ENCODE measurements around the gene METTL22. TPM values are rescaled to one million over a fixed set of nuclear protein-coding genes. Genes with fewer than 3 reads are reported as not detected.

Gene METTL22
- total RNA-seq, 1 experiment from 2014 or later: 14.6 TPM

GRCh38 chr16:8605554-8605953 lies 15.9 kb upstream of the METTL22 start:
- no TSS peak for BruUV-seq (replicated peaks)
- intact Hi-C loops (cut with micrococcal nuclease): no loop called here
- ChIA-PET CTCF (no interaction called here), POLR2A (ENCODE audit: unreplicated experiment) (no interaction called here)
- Histone ChIP-seq H3K9me2 (replicated peaks; ENCODE audit: low read length) (no peaks in the 10 kb centered on the region), H2AFZ (ENCODE audit: low read length) (no peak overlapping the region), H3F3A (ENCODE audit: low read length, unreplicated experiment) (no peaks in the 10 kb centered on the region), H3K79me2 (ENCODE audit: low read length) (no peaks in the 10 kb centered on the region), H3K9me3 (ENCODE audit: low read length) (no peaks in the 10 kb centered on the region), H3K36me3 (ENCODE audit: low read depth, low read length) (no peaks in the 10 kb centered on the region), H3K4me2 (ENCODE audit: low read length) (no peak overlapping the region), H3K4me1 (ENCODE audit: insufficient read depth, low read length) (no peaks in the 10 kb centered on the region), H3K9ac (ENCODE audit: low read length) (no peak overlapping the region), H3K27me3 (ENCODE audit: low read length) (peaks cover 9% of the 10 kb centered on the region; the same call in 1 of the 2 replicates), H4K20me1 (ENCODE audit: low read length) (no peaks in the 10 kb centered on the region), H3K27ac (ENCODE audit: low read length) (no peak overlapping the region), H3K4me3 (ENCODE audit: low read length) (no peak overlapping the region)
- no peak for DNase-seq
- no peak for ATAC-seq
- TF ChIP-seq EZH2phosphoT487 (IDR thresholded peaks at IDR 0.05; ENCODE audit: borderline replicate concordance, low read length): no peak
- TF ChIP-seq EZH2 (IDR thresholded peaks at IDR 0.05; ENCODE audit: low read length, unreplicated experiment): no peak
- no peak for TF ChIP-seq CTCF (conservative IDR thresholded peaks at IDR 0.05; ENCODE audit: low read depth, low read length)

- no peak overlapping the region for H3K27ac ChIP-seq (ENCODE audit: low read length)
- peaks cover 9% of the 10 kb centered on the region; the same call in 1 of the 2 replicates for H3K27me3 ChIP-seq (ENCODE audit: low read length)
- no TSS peak for BruUV-seq (replicated peaks)
- ATAC-seq (no peak), DNase-seq (no peak)
- H4K20me1 ChIP-seq (ENCODE audit: low read length): no peaks in the 10 kb centered on the region
- no peak overlapping the region for H2AFZ ChIP-seq (ENCODE audit: low read length)
- no peak overlapping the region for H3K9ac ChIP-seq (ENCODE audit: low read length)
- no peaks in the 10 kb centered on the region for H3K36me3 ChIP-seq (ENCODE audit: low read depth, low read length)
- H3K4me3 ChIP-seq (ENCODE audit: low read length): no peak overlapping the region
- H3K4me2 ChIP-seq (ENCODE audit: low read length): no peak overlapping the region
- CTCF ChIA-PET: no interaction called here
- H3K79me2 ChIP-seq (ENCODE audit: low read length): no peaks in the 10 kb centered on the region
- POLR2A ChIA-PET (ENCODE audit: unreplicated experiment): no interaction called here
- H3K9me2 ChIP-seq (replicated peaks; ENCODE audit: low read length): no peaks in the 10 kb centered on the region
- no peaks in the 10 kb centered on the region for H3K4me1 ChIP-seq (ENCODE audit: insufficient read depth, low read length)
- H3K9me3 ChIP-seq (ENCODE audit: low read length): no peaks in the 10 kb centered on the region
- no peaks in the 10 kb centered on the region for H3F3A ChIP-seq (ENCODE audit: low read length, unreplicated experiment)
- TF ChIP-seq EZH2 (IDR thresholded peaks at IDR 0.05; ENCODE audit: low read length, unreplicated experiment) (no peak), EZH2phosphoT487 (IDR thresholded peaks at IDR 0.05; ENCODE audit: borderline replicate concordance, low read length) (no peak), CTCF (conservative IDR thresholded peaks at IDR 0.05; ENCODE audit: low read depth, low read length) (no peak)
- intact Hi-C loops (cut with micrococcal nuclease): no loop called here
These were observed 14.3 kb upstream of the METTL22 start for GRCh38 chr16:8607214-8607613.

- CTCF ChIA-PET: no interaction called here
- Histone ChIP-seq H3K27me3 (ENCODE audit: low read length) (peaks cover 19% of the 10 kb centered on the region), H3K4me1 (ENCODE audit: insufficient read depth, low read length) (no peaks in the 10 kb centered on the region), H3K27ac (ENCODE audit: low read length) (no peak overlapping the region), H3K9ac (ENCODE audit: low read length) (no peak overlapping the region), H3K79me2 (ENCODE audit: low read length) (no peaks in the 10 kb centered on the region), H3K9me2 (replicated peaks; ENCODE audit: low read length) (no peaks in the 10 kb centered on the region), H3F3A (ENCODE audit: low read length, unreplicated experiment) (no peaks in the 10 kb centered on the region), H2AFZ (ENCODE audit: low read length) (no peak overlapping the region), H3K4me3 (ENCODE audit: low read length) (no peak overlapping the region), H4K20me1 (ENCODE audit: low read length) (no peaks in the 10 kb centered on the region), H3K36me3 (ENCODE audit: low read depth, low read length) (no peaks in the 10 kb centered on the region), H3K4me2 (ENCODE audit: low read length) (no peak overlapping the region), H3K9me3 (ENCODE audit: low read length) (no peaks in the 10 kb centered on the region)
- POLR2A ChIA-PET (ENCODE audit: unreplicated experiment): no interaction called here
- DNase-seq (no peak), ATAC-seq (no peak)
- BruUV-seq (replicated peaks): no TSS peak
- intact Hi-C loops (cut with micrococcal nuclease): no loop called here
- TF ChIP-seq EZH2 (IDR thresholded peaks at IDR 0.05; ENCODE audit: low read length, unreplicated experiment): no peak
- TF ChIP-seq EZH2phosphoT487 (IDR thresholded peaks at IDR 0.05; ENCODE audit: borderline replicate concordance, low read length): no peak
- TF ChIP-seq CTCF (conservative IDR thresholded peaks at IDR 0.05; ENCODE audit: low read depth, low read length): no peak
These were observed 10.4 kb upstream of the METTL22 start for GRCh38 chr16:8611122-8611521.

Data from PC-3 (cell line).